ENCODE data around the gene ALS2CL.

The ALS2CL gene

GRCh38 chr3:46670000-46670890 lies 23.2 kb downstream of the ALS2CL start:
- in situ Hi-C loops (cut with HindIII; ENCODE audit: low pct_ligation_motif_present, low pct_unique_long_range_greater_than_20kb, low sequenced_read_pairs) = no loop called here

DNA sequence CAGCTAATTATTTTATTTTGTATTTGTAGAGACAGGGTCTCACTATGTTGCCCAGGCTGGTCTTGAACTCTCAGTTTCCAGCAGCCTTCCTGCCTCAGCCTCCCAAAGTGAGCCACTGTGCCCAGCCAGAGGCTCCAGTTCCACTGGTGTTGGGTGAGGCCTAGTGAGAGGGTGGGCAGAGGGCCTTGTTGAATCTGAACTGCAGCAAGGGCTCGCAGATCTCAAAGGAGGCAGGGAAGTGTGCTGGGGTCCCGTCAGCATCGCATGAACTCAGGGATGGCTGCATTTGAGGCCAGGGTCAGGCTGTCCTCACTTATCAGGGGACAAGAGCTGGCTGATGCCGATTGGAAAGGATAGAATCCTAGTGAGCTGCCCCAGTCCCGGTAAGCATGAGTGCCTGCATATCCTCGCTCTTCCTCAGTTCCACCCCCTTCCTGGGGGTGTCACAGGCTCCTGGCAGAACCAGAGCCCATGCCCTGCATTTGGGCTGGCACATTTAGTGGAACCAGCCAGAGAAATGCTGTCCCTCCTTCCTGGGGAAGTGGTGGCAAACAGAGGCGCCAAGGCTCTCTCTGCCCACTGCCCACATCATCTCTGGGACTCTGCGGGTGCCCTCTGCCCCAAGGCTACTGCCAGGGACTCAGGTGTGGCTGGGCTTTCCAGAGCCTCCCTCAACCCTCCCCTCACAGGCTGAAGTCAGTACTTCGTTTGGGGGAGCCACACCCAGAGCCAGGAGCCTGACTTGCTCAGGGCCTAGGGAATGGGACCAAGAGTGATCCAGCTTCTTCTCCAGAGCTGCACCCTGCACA lies 24.1 kb downstream of the ALS2CL start:
- DNase-seq = no peak

More at GRCh38 chr3:46670000-46670890, 23.2 kb downstream of the ALS2CL start:
- DNase-seq = no peak

DNA sequence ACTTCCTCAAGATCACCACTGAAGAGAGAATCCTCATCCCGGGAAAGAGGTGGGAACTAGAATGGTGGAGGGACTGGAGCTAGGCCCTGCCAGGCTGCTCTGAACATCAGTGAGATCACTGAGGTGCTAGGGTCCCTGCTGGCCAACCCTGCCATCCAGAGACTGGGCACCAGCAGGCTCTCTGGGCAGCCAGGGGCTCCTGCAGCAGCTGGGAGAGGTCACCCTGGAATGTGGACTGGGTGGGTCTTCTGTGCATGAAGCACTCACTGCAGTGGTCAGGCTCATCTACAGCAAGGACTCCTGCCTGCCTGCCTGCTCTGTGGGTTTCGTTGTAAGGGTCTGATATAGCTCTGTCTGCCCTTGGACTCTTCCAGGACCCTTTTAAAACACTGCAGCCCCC lies 24.9 kb downstream of the ALS2CL start:
- no peak for DNase-seq
- in situ Hi-C loops (cut with HindIII; ENCODE audit: low pct_ligation_motif_present, low pct_unique_long_range_greater_than_20kb, low sequenced_read_pairs) = no loop called here

More for the DNA sequence above, 24.1 kb downstream of the ALS2CL start:
- in situ Hi-C loops (cut with HindIII; ENCODE audit: low pct_ligation_motif_present, low pct_unique_long_range_greater_than_20kb, low sequenced_read_pairs) = no loop called here

DNA sequence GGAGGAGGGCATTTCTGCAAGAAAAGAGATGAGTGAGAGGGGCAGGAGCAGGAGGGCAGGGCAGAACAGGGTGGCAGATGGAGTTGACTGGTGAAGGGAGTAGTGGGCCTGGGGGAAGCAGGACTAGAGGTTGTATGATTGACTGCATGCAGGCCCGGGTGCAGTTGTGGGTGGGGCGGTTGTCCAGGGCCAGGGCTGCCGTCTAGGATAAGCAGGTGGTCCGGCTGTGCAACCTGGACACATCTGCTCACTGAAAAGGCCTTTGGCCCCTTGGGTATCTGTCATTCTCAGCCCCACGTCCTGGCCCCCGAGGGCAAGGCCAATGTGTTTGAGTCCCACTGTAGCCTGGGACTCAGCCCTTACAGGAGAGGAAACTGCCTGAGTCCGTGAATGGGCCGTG lies 25.4 kb downstream of the ALS2CL start:
- DNase-seq = no peak
- in situ Hi-C loops (cut with HindIII; ENCODE audit: low pct_ligation_motif_present, low pct_unique_long_range_greater_than_20kb, low sequenced_read_pairs) = no loop called here

- DNase-seq = no peak
- in situ Hi-C loops (cut with HindIII; ENCODE audit: low pct_ligation_motif_present, low pct_unique_long_range_greater_than_20kb, low sequenced_read_pairs) = no loop called here
These were observed 25.8 kb downstream of the ALS2CL start for GRCh38 chr3:46667657-46668056.

DNA sequence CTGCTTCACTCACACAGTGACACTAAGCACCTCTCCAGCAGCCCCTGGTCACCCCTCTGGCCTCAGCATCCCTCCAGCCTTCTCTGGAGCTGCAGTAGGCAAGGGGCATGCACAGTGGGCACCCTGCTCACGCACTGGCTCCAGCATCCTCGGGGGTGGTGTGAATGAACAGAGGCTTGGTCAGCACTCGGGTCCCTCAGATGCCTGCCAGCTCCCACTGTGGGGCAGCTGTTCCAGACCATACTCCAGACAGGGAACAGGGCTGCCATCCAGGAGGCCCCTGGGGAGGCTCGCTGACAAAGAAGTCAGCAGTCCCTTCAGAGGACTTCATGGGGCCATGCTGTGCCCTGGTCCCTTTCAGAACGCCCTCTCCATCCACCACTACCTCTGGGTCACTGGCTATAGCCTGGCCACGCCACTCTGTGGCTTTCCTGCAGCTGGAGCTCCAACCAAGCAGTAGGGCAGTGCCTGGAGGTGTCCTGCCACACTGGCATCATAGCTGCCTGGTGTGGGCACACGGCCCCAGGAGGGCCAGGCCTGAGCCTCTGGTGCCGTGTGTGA lies 26.3 kb downstream of the ALS2CL start:
- in situ Hi-C loops (cut with HindIII; ENCODE audit: low pct_ligation_motif_present, low pct_unique_long_range_greater_than_20kb, low sequenced_read_pairs) = no loop called here
- no peak for DNase-seq

GRCh38 chr3:46666453-46666845 lies 27.0 kb downstream of the ALS2CL start:
- in situ Hi-C loops (cut with HindIII; ENCODE audit: low pct_ligation_motif_present, low pct_unique_long_range_greater_than_20kb, low sequenced_read_pairs) = no loop called here
- DNase-seq = no peak

DNA sequence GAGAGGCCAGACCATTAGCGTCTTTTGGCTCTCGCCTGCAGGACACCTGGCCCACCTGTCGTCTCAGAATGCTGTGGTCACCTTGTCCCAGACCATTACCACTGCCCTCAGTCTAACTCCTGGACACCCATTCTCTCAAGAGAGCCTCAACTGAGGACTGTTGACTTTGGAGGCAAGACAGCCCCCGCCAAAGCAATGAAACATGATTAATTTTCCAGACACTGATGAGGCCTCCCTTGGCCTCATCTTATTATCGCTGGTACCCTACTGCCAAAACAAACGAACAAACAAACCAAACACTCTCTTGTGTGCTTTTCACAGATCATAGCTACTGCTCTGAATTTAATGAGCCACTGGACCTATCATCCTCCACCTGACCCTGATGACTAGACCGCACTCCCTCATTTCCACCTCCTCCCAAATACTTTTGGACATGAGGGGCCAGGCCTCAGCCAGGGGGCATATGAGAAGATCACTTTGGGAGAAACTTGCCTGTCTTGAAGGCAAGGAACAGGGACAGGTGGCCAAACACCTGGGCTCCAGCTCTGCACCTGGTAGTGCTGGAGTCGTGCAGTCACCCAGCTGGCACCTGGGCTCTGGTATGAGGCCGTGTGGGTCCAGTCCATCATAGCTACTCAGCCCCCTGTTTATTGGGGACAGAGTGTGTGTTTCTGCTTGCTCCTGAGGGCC lies 27.6 kb downstream of the ALS2CL start:
- no peak for DNase-seq
- in situ Hi-C loops (cut with HindIII; ENCODE audit: low pct_ligation_motif_present, low pct_unique_long_range_greater_than_20kb, low sequenced_read_pairs) = no loop called here

DNA sequence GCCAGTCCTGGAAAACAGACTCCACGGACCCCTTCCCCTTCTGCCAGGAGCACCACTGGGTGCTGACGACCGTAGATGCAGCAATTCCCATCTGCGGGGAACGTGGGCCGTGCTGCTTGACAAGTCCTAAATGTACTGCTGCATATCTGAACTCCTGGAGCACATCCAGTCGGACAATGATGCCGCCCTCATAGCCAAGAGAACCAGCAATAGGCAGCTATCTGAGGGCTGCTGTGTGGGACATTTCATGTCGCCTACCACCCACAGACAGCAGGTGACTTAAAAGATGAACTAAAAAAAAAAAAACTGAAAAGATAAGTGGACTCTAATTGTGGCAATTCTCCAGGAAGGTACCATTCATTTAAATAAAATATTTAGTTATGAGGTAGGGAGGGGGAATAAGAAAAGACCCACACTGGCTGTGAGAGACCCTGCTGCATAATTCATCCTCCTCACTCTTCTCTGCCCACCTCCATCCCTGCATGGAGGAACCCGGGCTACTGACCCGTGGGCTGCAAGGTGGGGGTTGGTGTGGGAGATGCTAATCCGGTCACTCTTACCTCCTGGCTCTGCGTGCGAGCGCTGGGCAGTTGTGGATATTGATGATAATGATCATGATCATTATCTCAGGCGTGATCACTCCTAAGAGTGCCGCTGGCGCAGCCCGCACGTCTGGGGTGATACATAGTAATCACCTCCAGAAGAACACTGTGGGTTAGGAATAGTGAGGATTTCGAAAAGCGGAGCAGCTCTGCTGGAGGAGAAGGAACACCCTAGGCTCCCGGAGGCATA lies 28.3 kb downstream of the ALS2CL start:
- in situ Hi-C loops (cut with HindIII; ENCODE audit: low pct_ligation_motif_present, low pct_unique_long_range_greater_than_20kb, low sequenced_read_pairs) = no loop called here
- DNase-seq = no peak

DNA sequence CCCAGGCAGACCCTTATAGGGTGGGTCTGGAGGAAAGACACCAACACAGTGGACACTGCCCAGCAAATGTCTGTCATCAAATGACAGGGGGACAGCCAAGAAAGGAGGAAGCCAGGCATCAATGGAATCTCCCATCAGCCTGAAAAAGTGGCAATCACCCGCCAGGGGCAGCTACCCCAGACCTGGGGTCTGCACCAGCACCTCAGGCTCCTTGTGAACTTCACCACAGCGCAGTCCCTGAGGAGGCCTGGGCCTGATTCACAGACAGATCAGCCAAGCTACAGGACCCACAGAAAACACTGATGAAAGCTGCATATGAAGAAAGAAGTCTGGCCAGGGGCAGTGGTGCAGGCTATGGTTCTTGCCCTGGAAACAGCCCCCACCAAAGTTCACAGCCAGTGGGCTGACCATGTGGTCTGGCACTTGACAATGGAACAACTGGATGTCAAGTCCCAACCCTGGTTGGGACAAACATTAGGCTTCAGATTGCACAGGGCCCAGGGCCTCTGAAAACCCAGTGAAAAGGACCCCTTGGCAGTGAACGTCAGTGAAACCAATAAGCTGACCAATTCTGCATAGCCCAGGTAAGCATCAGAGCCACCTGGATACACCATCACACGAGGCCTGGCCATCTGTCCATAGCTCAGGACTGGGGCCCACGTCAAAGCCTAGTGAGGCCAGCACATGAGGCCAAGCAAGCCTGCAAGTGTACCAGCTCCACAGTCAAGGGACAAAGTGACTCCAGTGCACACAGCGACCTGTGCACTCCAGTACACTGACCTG lies 29.1 kb downstream of the ALS2CL start:
- DNase-seq = no peak
- in situ Hi-C loops (cut with HindIII; ENCODE audit: low pct_ligation_motif_present, low pct_unique_long_range_greater_than_20kb, low sequenced_read_pairs) = no loop called here

DNA sequence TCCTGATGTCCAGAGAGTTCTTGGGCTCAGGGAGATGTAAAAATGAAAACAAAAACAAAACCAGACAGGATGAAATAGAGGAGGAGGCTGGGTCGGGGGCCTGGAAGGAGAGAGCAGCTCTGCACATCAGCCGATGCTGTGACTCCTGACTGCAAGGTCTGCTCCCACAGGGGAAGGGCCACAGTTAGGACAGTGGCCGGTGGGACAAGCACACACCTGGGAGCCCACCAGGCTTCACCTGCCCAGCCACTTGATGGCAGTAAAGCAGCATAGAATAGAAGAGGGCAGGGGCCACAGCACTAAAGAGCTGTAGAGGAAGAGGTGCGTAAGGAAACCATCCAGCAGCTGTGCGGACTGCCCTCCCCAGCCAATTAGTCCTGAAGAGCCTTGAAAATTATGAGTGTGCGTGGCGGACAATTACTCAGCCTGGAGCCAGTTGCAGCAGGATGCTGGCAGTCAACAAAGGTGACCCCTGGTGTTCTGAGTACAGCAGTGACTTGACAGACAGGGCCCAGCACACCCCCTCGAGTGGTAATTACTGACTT lies 29.8 kb downstream of the ALS2CL start:
- in situ Hi-C loops (cut with HindIII; ENCODE audit: low pct_ligation_motif_present, low pct_unique_long_range_greater_than_20kb, low sequenced_read_pairs) = no loop called here
- no peak for DNase-seq

DNA sequence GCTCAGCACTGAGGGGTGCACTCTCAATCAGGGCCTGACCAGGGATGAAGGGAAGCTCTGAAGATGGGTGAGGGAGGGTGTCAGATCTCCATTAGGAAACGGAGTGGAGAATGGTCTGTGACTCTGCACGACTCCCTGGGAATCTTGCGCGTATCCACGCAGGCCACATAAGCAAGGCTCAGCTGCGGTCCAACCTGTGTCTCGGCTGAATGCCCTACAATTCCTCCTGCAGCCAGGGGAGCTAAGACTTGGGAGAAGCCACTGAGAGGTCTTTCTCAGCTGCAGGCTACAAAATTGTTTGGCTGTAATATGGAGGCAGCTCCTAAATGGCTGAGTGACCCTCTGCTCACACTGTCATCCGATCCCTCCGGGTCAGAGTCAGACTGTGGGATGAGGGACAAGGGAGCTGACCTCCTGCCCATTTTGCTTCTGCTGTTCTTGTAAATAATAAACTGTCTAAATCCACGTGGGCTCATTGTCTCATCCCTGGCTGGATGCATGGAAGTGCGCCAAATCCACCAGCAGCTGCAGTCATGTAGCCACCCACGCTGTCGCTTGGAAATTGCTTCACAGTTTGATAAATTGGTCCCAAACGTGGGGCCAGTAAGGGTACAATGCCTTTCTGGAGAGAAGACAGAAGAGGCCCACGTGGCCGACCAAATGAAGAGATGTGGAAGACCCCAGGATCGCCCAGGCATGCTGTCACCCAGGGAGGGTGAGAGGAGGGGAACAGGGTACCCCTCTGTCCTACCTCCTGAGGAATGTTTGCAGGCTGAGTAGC lies 30.5 kb downstream of the ALS2CL start:
- in situ Hi-C loops (cut with HindIII; ENCODE audit: low pct_ligation_motif_present, low pct_unique_long_range_greater_than_20kb, low sequenced_read_pairs) = no loop called here
- no peak for DNase-seq

DNA sequence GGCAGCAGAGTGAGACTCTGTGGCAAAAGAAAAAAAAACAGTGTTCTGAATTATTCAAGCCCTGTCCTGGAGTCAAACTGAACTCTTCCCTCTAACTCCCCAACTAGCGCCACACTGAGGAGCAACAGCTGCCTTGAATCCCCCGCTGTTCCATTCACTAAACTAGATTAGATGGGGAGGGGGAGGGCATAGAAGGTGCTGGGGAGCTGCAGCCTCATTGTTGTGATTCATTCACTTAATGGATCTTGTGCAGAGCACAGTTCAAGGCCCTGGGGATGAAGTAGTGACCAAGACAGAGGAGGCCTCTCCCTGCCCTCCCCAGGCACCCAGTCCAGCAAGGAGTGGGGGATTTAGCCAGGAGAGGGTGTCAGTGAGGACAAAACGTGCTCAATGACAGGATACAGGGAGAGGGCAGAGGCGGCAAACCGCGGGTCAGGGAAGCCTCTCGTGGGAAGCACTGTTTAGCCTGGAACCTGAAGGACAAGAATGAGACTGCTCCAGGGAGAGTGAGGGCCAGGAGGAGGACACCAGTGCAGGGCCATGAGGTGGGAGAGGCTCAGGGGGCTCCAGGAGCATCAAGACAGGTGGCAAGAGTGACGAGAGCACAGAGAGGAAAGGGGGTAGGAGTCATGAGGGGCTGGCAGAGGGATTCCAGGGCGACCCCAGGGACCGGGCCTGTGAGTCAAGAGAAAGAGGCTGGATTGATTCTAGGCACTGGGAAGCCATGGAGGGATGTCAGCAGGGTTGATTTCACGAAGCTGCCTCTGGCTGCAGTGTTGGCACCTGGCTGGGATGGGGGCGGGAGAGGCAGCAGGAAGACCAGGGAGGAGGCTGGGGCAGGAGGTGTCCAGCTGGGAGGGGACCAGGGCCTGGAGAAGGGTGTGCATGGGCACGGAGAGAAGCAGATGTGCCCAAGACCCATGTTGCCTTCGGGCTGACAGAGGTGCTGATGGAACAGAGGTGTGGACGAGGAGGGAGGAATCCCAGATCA lies 31.4 kb downstream of the ALS2CL start:
- in situ Hi-C loops (cut with HindIII; ENCODE audit: low pct_ligation_motif_present, low pct_unique_long_range_greater_than_20kb, low sequenced_read_pairs) = no loop called here
- DNase-seq = no peak

DNA sequence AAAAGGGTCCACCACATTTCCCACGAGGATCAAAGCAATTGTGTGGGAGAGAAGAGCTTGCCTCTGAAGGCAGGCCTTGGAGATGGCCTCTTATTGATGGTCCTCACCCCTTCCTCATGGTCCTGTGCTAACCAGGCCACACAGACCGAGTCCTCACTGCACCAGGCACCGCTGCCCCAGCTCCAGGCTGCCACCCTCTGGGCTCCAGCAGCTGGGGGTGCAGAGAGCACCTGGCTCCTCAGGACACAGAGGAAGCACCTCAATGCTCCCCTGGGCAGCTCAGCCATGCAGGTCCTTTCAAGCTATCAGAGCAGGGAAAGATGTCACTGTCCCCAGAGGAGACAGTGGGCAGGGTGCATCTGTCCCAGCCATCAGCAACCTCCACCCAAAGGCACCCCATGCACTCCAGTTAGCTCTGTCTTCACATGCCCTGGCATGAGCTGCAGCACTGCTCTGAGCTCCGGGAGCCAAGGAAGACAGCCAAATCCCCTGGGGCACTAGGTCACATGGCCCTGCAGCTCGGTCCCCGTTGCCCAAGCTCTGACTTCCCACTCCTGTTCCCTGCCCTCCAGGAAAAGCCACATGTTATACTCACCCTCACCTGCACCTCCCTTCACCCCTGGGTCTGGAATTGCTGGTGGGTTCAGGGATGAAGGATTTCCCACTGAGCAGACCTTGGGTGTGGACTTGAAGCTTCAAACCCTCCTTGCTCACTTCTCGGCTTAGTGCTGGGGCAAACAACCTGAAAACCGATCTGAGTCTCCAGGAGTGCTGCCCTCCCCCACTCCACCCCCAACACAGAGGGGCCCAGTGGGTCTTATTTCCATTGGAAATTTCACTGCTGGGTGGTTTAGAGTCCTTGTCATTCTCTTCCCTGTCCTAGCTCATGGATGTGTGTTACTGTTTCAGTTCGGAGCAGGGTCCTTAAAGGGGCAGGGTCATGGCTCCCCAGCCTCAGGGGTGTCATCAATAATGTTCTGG lies 32.6 kb downstream of the ALS2CL start:
- DNase-seq = no peak
- in situ Hi-C loops (cut with HindIII; ENCODE audit: low pct_ligation_motif_present, low pct_unique_long_range_greater_than_20kb, low sequenced_read_pairs) = no loop called here

Measured in ACHN (cell line).